Endothelial cell of umbilical vein (primary cell): ENCODE results near the gene DSG1. TPM values are rescaled to one million over a fixed set of nuclear protein-coding genes. Genes with fewer than 3 reads are reported as not detected.

Experiments
- BruUV-seq: library from RNA; stranded (reverse); fragments of 400-500 nt; replicated peaks from 2 replicates; lab custom pipeline; 2021; lab: Mats Ljungman, UMichigan
- CTCF ChIA-PET: fragments of 300-600, 350-600 bp; sonication (Branson Sonifier 250); formaldehyde crosslinking; loops from one replicate; lab custom pipeline; 2021; ENCODE audit warnings: antibody characterized with exemption, inconsistent platforms; lab: Charles Lee
- POLR2A ChIA-PET: fragments of 300-600, 350-600 bp; sonication (Branson Sonifier 250); formaldehyde crosslinking; loops from one replicate; lab custom pipeline; 2021; ENCODE audit warnings: antibody characterized with exemption, inconsistent platforms; lab: Charles Lee
- DNase-seq: peaks from one replicate; pipeline ENCODE4 v3.0.0-alpha.2; 2011; ENCODE audit warnings: low read depth, low spot score
- FAIRE-seq: peaks from 2 replicates; lab custom pipeline; 2011; peaks lifted over from hg19 to GRCh38; lab: Jason Lieb, UNC
- H2AFZ ChIP-seq: 2 replicates; pipeline ENCODE4 v1.6.0; 2012; ENCODE audit warnings: low read depth, low read length, control low read depth, inconsistent platforms
- H3K27ac ChIP-seq: 2 replicates; pipeline ENCODE4 v1.5.1; 2011; ENCODE audit warnings: low read depth, mild to moderate bottlenecking, control low read depth, low read length, moderate library complexity; ENCODE audit not compliant: insufficient read depth
- H3K27me3 ChIP-seq, 2 experiments: 2 replicates each; pipeline versions ENCODE4 v1.6.0 to v1.6.1; 2011; ENCODE audit warnings: low read length in 2 of 2, mixed read lengths in 1 of 2; ENCODE audit not compliant: control insufficient read depth in 2 of 2, insufficient read depth in 2 of 2
- H3K36me3 ChIP-seq, 2 experiments: 2 replicates in 1 of 2; 3 replicates in 1 of 2; pipeline ENCODE4 v1.5.1; 2011; ENCODE audit warnings: low read length in 2 of 2, mild to moderate bottlenecking in 1 of 2, moderate library complexity in 1 of 2; ENCODE audit not compliant: control insufficient read depth in 2 of 2, insufficient read depth in 2 of 2; ENCODE audit errors: extremely low read depth in 1 of 2
- H3K4me1 ChIP-seq: 3 replicates; pipeline ENCODE4 v1.5.1; 2011; ENCODE audit warnings: mild to moderate bottlenecking, low read length; ENCODE audit not compliant: control insufficient read depth, insufficient read depth; ENCODE audit errors: extremely low read depth
- H3K4me2 ChIP-seq: 2 replicates; pipeline ENCODE4 v1.6.1; 2011; ENCODE audit warnings: low read length, control low read depth, mixed read lengths; ENCODE audit not compliant: insufficient read depth
- H3K4me3 ChIP-seq, 3 experiments: fragments of 200-600 bp in 1 of 3; sonication (generic), shearing (Covaris generic) in 1 of 3; replicated peaks in 1 of 3; 2 replicates each; pipeline ENCODE4 v1.5.1; 2011 to 2016; ENCODE audit warnings: control low read depth in 3 of 3, low read length in 3 of 3, mild to moderate bottlenecking in 2 of 3, inconsistent platforms in 1 of 3, low read depth in 1 of 3, moderate library complexity in 1 of 3; ENCODE audit not compliant: insufficient read depth in 1 of 3
- H3K79me2 ChIP-seq: 2 replicates; pipeline ENCODE4 v1.6.0; 2012; ENCODE audit warnings: low read length, inconsistent platforms; ENCODE audit not compliant: control insufficient read depth, insufficient read depth
- H3K9ac ChIP-seq: replicated peaks from 2 replicates; pipeline ENCODE3; 2011; ENCODE audit warnings: low read length, control low read depth; ENCODE audit not compliant: insufficient read depth; ENCODE audit errors: extremely low read depth
- H3K9me1 ChIP-seq: replicated peaks from 3 replicates; pipeline ENCODE4 v1.6.0; 2011; ENCODE audit warnings: mild to moderate bottlenecking, low read length; ENCODE audit not compliant: control insufficient read depth, insufficient read depth; ENCODE audit errors: extremely low read depth
- H3K9me3 ChIP-seq: replicated peaks from 2 replicates; pipeline ENCODE4 v1.5.1; 2012; ENCODE audit warnings: low read length, inconsistent platforms; ENCODE audit not compliant: control insufficient read depth, insufficient read depth
- H4K20me1 ChIP-seq: replicated peaks from 2 replicates; pipeline ENCODE3; 2011; ENCODE audit warnings: mild to moderate bottlenecking, low read length; ENCODE audit not compliant: control insufficient read depth, insufficient read depth; ENCODE audit errors: extremely low read depth
- CTCF ChIP-seq, 2 donors: IDR thresholded peaks; 1 replicate in 1 of 2; 2 replicates in 1 of 2; pipeline ENCODE4 v1.5.1; 2011; ENCODE audit warnings: low read length in 2 of 2, mild to moderate bottlenecking in 2 of 2, moderate library complexity in 2 of 2, control low read depth in 1 of 2, inconsistent platforms in 1 of 2, low read depth in 1 of 2; ENCODE audit not compliant: insufficient read depth in 1 of 2; ENCODE audit errors: extremely low read depth in 1 of 2
- EZH2 ChIP-seq: IDR thresholded peaks from 2 replicates; pipeline ENCODE4 v1.6.1; 2012; ENCODE audit warnings: borderline replicate concordance, low read depth, mild to moderate bottlenecking, moderate library complexity, low read length, inconsistent platforms; ENCODE audit not compliant: severe bottlenecking
- FOS ChIP-seq: IDR thresholded peaks from 2 replicates; pipeline ENCODE4 v1.6.1; 2011; ENCODE audit warnings: mild to moderate bottlenecking, low read length, moderate library complexity, borderline replicate concordance; ENCODE audit not compliant: insufficient read depth
- GATA2 ChIP-seq: IDR thresholded peaks from 2 replicates; pipeline ENCODE4 v1.7.0; 2011; ENCODE audit warnings: low read depth, mild to moderate bottlenecking, moderate library complexity, mixed read lengths, low read length; ENCODE audit not compliant: insufficient read length, insufficient read depth
- JUN ChIP-seq: IDR thresholded peaks from 2 replicates; pipeline ENCODE4 v1.6.1; 2011; ENCODE audit warnings: borderline replicate concordance, low read depth; ENCODE audit not compliant: insufficient read length, insufficient read depth
- MAX ChIP-seq: IDR thresholded peaks from 2 replicates; pipeline ENCODE4 v1.6.1; 2011; ENCODE audit not compliant: insufficient read depth, insufficient read length
- MYC ChIP-seq: IDR thresholded peaks from one replicate; pipeline ENCODE4 v1.6.1; 2011; ENCODE audit warnings: mild to moderate bottlenecking, low read depth, low read length
- POLR2A ChIP-seq: IDR thresholded peaks from 2 replicates; pipeline ENCODE4 v1.6.1; 2012; ENCODE audit warnings: low read depth, mild to moderate bottlenecking, control low read depth, low read length
- POLR2AphosphoS5 ChIP-seq: IDR thresholded peaks from 2 replicates; pipeline ENCODE4 v1.6.1; 2012; ENCODE audit warnings: low read depth, mild to moderate bottlenecking, control low read depth, low read length, moderate library complexity; ENCODE audit not compliant: insufficient read depth
- dilution Hi-C: fragments of 300-500 bp; cut with MboI; formaldehyde crosslinking; loops from one replicate; pipeline ENCODE4 v1.15.0; 2019; ENCODE audit warnings: low sequenced_read_pairs; ENCODE audit not compliant: extremely low pct_ligation_motif_present
- intact Hi-C: fragments of 100-400 bp; cut with micrococcal nuclease; formaldehyde crosslinking; loops from one replicate; pipeline ENCODE4 v1.10.0; 2022
- polyA plus RNA-seq, 4 experiments: library from polyadenylated mRNA; depleted of rRNA in 3 of 4; stranded (reverse) in 3 of 4; unstranded in 1 of 4; fragments of >200 nt; gene quantifications; 2 replicates each; pipeline versions ENCODE4 v1.2.1 to v1.2.3, GENCODE V29; 2011 to 2012; ENCODE audit warnings: missing spikeins in 1 of 4
- total RNA-seq: library from RNA; stranded (reverse); gene quantifications from 2 replicates; pipeline ENCODE4 v1.2.3, GENCODE V29; 2021

Gene DSG1
- total and polyA plus RNA-seq, 2 donors (not counting 3 experiments of a cell fraction or from before 2014, with no cell fraction given) = not detected

- Histone ChIP-seq H3K27ac (no peak overlapping the region), H3K27me3 (no peaks in the 10 kb centered on the region), H3K4me3 (no peak overlapping the region), H3K4me1 (no peaks in the 10 kb centered on the region), H3K79me2 (no peaks in the 10 kb centered on the region), H3K9ac (no peak overlapping the region), H2AFZ (no peak overlapping the region), H4K20me1 (no peaks in the 10 kb centered on the region), H3K36me3 (no peaks in the 10 kb centered on the region), H3K9me3 (no peaks in the 10 kb centered on the region), H3K4me2 (no peak overlapping the region), H3K9me1 (no peaks in the 10 kb centered on the region)
- CTCF ChIA-PET = no interaction called here
- TF ChIP-seq FOS (no peak), CTCF (IDR thresholded peaks at IDR 0.05; ENCODE audit: extremely low read depth in 1 of 2, insufficient read depth in 1 of 2, low read depth in 1 of 2, low read length in 2 of 2) (no peak), MAX (no peak), MYC (no peak), EZH2 (no peak), JUN (no peak), POLR2A (no peak), GATA2 (no peak), POLR2AphosphoS5 (no peak)
- FAIRE-seq = no peak
- intact Hi-C loops (no loop called here), dilution Hi-C loops (no loop called here)
- POLR2A ChIA-PET = no interaction called here
- no peak for DNase-seq
- no TSS peak for BruUV-seq
These were observed 63.0 kb downstream of the DSG1 start for GRCh38 chr18:31380912-31381311.
